Stimulated activated CD4-positive, alpha-beta T cell treated with anti-CD3 and anti-CD28 coated beads, TNF-alpha, amount 100 ng/mL, for 24 hours (primary cell): Measurements from ENCODE around the gene TBC1D1.
A peak's percentile ranks its signal among the peaks of the same experiment; 100 is the strongest.
"Not testable (repeated sequence)": the region's sequence is repeated elsewhere in the genome, so short reads cannot be mapped to it uniquely, and the experiment has no call there.

Experiments
- DNase-seq, 3 experiments: peaks; one replicate each; pipeline ENCODE4 v3.0.0-alpha.2; 2020; ENCODE audit warnings: low read depth in 3 of 3

The TBC1D1 gene

DNA sequence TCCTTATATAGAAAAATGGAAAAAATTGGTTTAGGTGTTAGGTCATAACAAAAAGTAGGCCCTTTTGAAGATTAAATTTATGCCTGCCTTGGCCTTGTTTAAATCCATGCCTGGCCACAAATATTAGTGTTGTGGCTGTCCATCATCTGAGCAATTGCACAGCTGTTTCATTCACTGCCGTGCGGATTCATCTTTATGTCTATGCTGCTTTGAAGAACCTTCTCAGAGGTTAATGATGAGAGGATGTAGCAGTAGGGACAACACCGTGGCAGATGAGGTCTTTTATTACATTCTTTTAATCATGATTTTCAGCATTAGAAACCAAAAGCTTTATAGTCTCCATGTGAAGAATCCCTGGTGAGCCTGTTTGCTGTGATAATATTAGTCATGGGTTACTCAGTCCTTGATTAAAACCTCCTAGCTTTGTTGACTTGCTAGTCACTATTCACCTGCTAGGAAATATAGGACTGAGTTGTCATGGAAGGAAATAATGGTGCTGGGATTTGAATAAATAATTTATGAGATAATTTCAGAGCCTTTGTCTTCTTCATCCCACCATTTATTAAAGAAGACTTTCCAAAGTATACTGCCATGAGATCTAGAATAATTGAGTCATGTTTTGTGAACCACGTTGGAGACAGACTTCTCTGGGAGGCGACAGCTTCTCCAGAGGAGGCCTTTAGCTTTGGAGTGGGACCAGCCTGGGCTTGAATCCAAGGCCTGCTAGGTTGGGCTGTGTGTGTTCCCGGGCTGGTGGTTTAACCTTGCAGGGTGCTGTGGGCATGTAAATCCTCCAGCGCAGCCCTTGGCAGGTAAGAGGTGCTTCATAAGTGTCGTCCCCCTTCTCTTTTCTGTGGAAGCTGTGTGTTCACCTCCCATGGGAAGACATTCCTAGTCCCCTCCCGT is 122.8 kb downstream of the TBC1D1 start:
- DNase-seq: no peak

DNA sequence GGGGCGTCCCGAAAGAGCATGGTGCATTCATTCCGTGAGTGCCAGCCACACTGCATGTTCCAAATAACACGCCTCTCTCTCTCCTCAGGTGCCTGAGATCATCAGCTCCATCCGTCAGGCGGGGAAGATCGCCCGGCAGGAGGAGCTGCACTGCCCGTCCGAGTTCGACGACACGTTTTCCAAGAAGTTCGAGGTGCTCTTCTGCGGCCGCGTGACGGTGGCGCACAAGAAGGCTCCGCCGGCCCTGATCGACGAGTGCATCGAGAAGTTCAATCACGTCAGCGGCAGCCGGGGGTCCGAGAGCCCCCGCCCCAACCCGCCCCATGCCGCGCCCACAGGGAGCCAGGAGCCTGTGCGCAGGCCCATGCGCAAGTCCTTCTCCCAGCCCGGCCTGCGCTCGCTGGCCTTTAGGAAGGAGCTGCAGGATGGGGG is 123.6 kb downstream of the TBC1D1 start:
- no peak for DNase-seq

DNA sequence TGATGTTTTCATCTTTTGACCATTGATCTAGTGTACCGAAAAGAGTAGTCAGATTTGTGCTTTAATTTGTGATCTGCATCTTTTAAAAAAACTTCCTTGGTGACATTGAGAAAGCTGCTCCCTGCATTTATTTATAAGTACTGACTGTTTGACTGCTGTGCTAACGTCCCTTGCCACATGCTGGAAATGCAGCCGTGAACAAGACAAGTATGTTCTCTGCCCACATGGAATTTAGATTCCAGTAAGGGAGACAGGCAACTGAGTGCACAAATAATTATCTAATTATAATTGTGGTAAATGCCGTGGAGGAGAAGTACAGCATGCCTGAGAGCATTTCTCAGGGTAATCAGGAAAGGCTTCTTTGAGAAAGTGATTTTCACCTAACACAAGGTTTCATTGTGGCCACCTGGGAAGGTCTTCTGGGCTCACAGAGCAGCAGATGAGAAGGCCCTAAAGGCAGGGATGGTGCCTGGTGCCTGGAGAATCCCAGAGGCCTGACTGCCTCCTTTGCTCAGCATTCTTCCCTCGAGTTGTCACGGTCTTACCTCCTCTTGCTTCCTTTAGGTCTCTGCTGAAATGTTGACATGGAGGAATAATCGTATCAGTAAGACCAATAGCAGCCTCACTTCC is 125.1 kb downstream of the TBC1D1 start:
- DNase-seq: no peak

DNA sequence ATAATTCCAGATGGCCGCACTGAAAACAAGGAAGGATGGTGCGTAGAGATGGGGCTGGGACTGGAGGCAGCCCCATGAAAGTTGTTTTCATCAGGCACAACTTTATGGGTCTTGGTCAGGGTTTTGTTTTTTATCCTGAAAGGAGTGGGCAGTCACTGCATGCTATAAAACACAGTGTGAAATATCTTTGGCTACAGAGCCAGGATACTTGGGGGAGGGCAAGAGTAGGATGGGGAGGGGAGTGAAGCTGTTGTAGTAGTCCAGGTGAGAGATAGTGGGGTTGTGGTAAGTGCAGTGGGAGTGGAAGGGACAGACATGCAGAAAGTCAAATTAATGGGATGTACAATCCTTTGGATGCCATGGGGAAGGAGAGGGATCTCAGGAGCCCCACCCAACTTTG is 125.8 kb downstream of the TBC1D1 start:
- no peak for DNase-seq

DNA sequence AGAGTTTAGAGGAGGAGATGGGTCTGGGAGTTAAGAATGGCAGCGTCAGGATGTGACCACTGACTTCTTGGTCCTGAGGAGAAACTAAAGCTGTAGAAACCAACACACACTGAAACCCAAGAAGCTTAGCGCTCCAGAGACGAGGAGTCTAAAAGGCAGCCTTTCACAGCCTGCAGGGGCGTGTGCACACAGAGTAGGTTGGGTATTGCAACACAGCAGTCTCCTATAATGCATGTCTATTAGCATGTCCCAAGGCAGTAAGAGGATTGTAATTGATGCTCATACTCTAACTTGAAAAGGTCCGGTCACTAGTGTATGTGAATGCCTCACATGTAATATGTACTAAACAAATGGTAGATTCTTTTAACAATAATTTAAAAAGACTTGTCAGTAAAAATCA is 126.7 kb downstream of the TBC1D1 start:
- no peak for DNase-seq

- DNase-seq: no peak
These were observed 129.5 kb downstream of the TBC1D1 start for GRCh38 chr4:38020386-38020785.

- not testable (repeated sequence) for DNase-seq
These were observed 130.1 kb downstream of the TBC1D1 start for GRCh38 chr4:38020961-38021360.

DNA sequence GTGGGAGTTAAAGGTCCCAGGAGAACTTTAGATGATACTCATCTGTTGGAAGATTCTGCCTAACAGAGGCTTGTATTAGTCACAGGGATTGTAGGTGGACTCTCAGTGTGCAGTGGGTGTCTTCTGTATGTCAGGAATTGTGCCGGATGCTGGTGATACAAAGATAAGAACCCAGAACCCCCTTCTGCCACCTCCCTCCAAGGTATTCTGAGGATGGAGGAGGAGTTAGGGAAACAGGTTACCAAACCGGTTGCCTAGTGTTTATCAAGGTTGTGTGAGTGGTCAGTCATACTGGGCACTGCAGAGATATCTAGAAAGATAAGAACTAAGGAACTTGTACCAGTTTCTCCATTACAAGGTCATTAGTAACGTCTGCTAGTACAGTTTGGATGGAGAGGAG is 130.9 kb downstream of the TBC1D1 start:
- no peak for DNase-seq

GRCh38 chr4:38023347-38024205 is 132.7 kb downstream of the TBC1D1 start:
- DNase-seq: no peak

DNA sequence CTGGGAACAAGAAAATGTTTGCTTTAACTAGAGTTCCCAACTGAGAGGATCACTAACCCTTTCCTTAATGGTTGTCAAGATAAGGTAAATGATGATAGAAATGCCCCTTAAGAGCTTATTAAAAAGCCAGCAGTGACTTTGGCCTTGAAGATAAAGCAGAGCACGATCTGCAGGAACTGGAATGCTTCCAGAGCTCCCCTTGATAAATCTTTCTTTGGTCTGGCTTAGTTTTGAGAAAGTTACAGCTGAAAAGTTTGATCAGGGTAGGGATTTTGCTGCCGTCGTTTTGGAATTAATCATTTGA is 133.3 kb downstream of the TBC1D1 start:
- DNase-seq: no peak

DNA sequence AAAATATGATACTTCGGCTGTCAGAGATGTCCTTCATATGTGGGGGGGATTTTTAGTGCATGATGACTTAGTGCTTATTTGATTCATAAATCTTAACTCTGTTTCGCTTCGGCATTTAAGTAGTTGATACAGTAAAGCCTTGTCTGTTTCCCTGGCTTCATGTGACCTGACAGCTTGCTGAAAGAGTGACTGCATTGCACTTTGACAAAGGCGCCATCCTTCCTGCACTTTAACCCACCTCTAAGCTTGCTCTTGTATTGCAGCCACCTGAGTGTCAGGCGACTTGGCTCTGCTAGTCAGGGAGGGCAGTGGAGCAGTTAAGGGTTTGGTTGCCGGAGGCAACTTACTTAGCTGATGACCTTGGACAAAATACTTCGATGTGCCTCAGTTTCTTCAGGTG is 134.8 kb downstream of the TBC1D1 start:
- no peak for DNase-seq

DNA sequence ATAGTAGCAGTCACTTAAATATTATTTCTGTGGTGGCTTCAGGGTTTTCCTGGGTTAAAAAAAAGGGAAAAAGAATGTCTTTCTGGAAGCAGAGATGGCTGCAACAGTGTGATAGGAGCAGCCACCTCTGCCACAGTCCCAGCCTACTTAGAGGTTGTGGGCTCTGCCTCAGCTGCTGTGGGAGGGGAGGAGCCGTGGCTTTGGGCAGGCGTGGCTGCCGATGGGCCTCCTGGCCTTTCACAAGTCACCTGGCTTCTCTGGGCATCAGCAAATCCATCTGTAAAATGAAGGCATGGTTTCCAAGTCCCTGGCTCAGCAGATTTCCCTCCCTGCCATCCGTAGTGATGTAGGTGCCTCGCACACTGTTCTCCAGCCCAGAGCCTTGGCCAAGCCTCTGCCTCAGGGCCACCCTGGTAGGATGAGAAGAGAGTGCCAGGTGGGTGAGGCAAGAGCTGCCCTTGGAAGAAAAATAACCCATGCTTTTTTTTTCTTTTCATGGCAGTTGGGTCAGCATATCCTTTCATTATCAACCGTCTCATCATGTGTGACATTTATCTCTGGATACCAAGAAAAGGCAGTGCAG is 135.4 kb downstream of the TBC1D1 start:
- no peak for DNase-seq

DNA sequence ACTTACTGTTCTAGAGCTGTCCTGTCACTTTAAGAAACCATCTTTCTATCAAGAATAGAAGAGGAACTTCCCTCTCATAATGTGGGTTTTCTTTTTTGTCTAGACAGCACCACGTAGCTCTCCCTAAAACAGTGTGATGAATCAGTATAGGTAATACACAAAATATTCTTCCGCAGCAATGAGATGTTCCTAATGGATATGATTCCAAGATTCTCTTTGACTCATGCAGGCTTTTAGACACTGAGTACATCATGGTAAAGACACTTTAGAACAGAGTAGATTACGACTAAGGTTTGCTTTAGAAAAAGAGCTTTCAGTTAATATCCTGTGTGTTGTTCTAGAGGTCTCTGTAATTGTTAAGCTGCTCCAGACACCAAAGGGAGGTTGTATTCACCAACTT is 139.1 kb downstream of the TBC1D1 start:
- DNase-seq: no peak

- peak in 2 of 3 experiments; percentile 11 to 18 for DNase-seq
These were observed 144.3 kb downstream of the TBC1D1 start for GRCh38 chr4:38034986-38035882.

GRCh38 chr4:38036548-38036947 is 145.7 kb downstream of the TBC1D1 start:
- DNase-seq: no peak

- no peak for DNase-seq
These were observed 146.7 kb downstream of the TBC1D1 start for GRCh38 chr4:38037612-38038011.

DNA sequence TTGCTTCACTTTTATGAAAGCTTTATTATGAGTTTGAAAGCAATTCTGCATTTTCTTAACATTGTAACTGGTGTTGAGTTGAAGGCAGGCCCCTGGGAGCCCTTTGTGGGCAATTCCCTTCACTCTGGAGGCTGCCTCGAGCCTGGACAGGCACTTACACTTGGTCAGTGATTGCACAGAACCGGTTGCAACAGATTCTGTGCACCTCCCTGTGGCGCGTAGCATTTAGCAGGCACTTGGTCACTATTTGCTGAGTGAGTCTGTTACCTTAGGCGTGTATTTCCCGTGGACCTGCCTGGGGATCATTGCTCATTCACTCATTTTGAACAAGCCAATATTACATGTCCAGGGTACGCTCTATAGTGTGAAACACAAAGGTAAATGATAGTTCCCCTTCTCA is 149.7 kb downstream of the TBC1D1 start:
- DNase-seq: no peak

- DNase-seq: no peak
These were observed 153.2 kb downstream of the TBC1D1 start for GRCh38 chr4:38044060-38044459.

- no peak for DNase-seq
These were observed 154.6 kb downstream of the TBC1D1 start for GRCh38 chr4:38045289-38045988.

DNA sequence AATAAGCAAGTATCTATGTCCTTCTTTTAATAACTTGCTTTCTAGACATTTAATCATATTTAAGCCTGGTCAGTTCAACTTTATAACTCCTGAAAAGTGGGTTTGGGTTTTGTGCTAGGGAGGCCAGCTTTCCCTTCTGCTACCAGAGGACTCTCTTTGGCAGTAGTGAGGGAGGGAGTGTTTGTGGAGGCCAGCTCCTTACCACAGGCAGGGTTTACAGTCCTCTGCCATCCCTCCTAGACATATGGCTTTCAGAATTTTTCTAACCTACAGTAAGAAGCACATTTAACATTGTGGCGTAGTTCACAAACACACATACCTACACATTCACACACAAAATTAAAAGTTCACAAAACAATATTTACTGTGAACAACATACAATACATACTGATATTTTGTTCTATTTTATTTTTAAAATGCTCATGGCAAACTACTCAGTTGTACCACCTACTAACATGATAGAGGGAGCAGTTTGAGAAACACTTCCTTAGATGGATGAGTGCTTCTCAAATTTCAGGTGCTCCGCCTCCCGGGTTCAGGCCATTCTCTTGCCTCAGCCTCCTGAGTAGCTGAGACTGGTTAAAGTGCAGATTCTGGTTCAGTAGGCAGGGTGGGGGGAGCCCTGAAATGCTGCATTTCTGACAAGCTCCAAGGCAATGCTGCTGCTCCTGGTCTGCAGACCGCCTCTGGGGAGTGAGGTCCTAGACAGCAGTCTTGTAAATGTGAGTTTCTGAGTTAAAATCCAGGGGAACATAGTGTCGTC is 156.0 kb downstream of the TBC1D1 start:
- no peak for DNase-seq
